OCI-M1 (cell line): Measurements from ENCODE around the gene FGR.
A peak's percentile ranks its signal among the peaks of the same experiment; 100 is the strongest.
"Not testable (repeated sequence)": the region's sequence is repeated elsewhere in the genome, so short reads cannot be mapped to it uniquely, and the experiment has no call there.

Source experiments
- DNase-seq: peaks from one replicate; lab custom pipeline; 2025; lab: John Stamatoyannopoulos, UW

The FGR gene

GRCh38 chr1:27659497-27660299 lies 24.7 kb upstream of the FGR start:
- DNase-seq = peak; percentile 91

GRCh38 chr1:27658951-27659496 lies 24.0 kb upstream of the FGR start:
- DNase-seq = no peak

GRCh38 chr1:27656157-27656893 lies 21.3 kb upstream of the FGR start:
- no peak for DNase-seq

- DNase-seq = no peak
These were observed 20.4 kb upstream of the FGR start for GRCh38 chr1:27655151-27655937.

GRCh38 chr1:27652111-27652864 lies 17.3 kb upstream of the FGR start:
- DNase-seq = peak; percentile 16

- peak; percentile 43 for DNase-seq
These were observed 15.7 kb upstream of the FGR start for GRCh38 chr1:27650539-27651175.

- DNase-seq = no peak
These were observed 15.2 kb upstream of the FGR start for GRCh38 chr1:27650171-27650538.

- no peak for DNase-seq
These were observed 14.3 kb upstream of the FGR start for GRCh38 chr1:27649306-27649635.

GRCh38 chr1:27648602-27649305 lies 13.8 kb upstream of the FGR start:
- no peak for DNase-seq

- no peak for DNase-seq
These were observed 12.3 kb upstream of the FGR start for GRCh38 chr1:27647328-27647727.

GRCh38 chr1:27646676-27647075 lies 11.7 kb upstream of the FGR start:
- DNase-seq = no peak

GRCh38 chr1:27645071-27645415 lies 10.1 kb upstream of the FGR start:
- no peak for DNase-seq

GRCh38 chr1:27644369-27645070 lies 9.5 kb upstream of the FGR start:
- no peak for DNase-seq

- peak; percentile 71 for DNase-seq
These were observed 8.8 kb upstream of the FGR start for GRCh38 chr1:27643600-27644368.

GRCh38 chr1:27640514-27640913 lies 5.5 kb upstream of the FGR start:
- DNase-seq = not testable (repeated sequence)

GRCh38 chr1:27638805-27639204 lies 3.8 kb upstream of the FGR start:
- no peak for DNase-seq

GRCh38 chr1:27638047-27638734 lies 3.2 kb upstream of the FGR start:
- no peak for DNase-seq

GRCh38 chr1:27635396-27636142 lies 584 bp upstream of the FGR start:
- DNase-seq = no peak
